Activated T-cell treated with anti-CD3 and anti-CD28 coated beads, Interleukin-2, amount 50 U/mL, for 48 hours (primary cell): Measurements from ENCODE around the gene SRI.
"Not testable (repeated sequence)": the region's sequence is repeated elsewhere in the genome, so short reads cannot be mapped to it uniquely, and the experiment has no call there.

ENCODE experiments used
- DNase-seq, 2 experiments: peaks; one replicate each; pipeline ENCODE4 v3.0.0-alpha.2; 2020

SRI gene, protein sequence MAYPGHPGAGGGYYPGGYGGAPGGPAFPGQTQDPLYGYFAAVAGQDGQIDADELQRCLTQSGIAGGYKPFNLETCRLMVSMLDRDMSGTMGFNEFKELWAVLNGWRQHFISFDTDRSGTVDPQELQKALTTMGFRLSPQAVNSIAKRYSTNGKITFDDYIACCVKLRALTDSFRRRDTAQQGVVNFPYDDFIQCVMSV

DNA sequence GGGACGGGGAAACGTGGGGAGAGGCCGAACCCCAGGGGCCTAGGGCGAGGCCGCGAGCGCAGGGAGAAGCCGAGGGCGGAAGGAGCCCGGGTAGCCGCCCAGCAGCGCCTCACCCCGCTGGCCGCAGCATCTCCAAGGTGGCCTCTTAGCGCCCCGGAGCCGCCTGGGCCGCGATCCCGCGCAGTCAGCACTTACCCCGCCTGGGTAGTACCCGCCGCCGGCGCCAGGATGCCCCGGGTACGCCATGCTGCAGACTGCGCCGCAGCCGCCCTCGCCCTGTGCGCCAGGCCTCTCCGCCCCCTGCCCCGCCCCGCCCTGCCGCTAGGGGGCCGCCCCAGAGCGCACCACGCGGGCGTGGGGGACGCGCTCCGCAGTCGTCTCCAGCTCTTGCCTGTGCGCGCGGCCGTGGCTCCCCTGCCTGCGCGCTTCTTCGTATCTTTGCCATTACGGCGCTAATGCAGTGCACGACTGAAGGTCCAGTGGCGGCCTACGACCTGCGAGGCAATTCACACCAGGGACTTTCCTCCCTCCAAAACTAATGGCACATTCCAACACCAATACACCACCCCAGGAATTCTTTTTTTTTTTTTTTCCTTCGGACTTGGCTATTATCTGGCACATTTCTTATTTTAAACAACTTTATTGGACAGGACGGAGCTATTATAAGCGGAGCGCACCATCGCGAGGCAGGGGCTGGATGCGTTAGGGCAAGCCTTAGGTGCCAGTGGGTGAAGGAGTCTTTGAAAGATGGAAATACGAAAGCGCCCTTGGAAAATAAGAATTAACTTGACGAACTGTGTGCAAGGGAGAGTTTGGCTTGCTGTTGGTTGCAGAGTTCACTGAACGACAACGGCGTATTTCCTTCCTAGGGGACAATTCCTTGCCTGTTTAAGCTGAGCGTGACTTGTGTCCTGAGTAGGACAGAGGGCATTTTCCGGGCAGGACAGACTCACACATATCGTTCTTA, at the start of gene SRI:
TSS of gene SRI (minus strand) at position 258 of the 967 bp plus-strand sequence. CDS start at position 246, 12 bp downstream.
- DNase-seq: peak; percentile 94

DNA sequence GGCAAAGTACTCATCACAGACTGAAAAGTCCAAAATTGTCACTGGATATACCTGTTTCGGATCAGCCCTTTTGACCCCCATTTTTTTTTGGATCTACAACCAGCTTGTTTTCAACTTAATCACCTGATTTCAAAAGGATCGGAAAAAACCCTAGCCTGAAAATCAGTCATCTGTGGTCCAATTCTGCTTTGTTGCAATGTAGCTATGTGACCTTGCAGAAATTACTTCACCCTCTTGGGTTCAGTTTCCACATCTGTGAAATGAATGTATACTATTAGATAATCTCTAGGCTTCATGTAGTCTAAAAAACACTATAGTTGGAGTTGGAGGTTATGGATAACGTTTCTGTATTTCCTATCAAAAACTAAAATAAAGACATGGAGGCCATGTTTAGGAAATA, 49.7 kb upstream of the SRI start:
- DNase-seq: no peak

DNA sequence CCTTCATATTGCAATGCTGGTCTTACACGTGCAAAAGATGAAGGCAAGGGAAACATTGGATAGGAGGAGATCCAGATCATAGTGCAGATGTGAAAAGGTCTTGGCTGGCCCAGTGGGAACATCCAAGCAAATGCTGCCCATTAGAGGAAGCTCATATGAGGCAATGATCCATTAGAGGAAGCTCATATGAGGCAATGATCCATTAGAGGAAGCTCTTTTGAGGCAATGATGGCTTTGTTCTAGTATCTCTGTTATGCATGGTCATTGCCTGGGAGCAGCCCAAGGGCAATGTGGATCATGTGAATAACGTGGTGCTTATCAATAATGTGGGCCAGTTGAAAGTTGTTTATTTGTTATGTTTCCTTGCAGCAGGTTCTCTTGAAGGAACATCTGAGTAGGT, 49.0 kb upstream of the SRI start:
- DNase-seq: no peak

DNA sequence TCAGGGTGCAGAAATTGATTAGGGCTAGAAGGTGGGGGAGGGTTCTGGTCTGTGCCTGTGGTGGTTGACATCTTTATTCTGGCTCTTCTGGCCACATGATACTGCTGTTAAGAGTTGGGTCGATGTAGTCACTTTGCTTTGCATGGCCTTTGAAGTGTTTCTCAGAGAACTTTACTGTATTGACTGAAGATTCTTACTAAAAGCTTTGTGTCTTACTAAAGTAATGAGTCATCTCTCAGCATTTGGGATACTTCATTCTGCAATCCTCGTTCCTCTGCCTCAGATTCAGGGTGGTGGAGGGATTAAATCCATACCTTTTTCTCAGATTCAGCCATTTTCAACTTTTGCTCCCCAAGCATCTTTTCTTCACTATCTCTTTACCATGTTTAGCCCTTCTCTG, 48.2 kb upstream of the SRI start:
- DNase-seq: no peak

DNA sequence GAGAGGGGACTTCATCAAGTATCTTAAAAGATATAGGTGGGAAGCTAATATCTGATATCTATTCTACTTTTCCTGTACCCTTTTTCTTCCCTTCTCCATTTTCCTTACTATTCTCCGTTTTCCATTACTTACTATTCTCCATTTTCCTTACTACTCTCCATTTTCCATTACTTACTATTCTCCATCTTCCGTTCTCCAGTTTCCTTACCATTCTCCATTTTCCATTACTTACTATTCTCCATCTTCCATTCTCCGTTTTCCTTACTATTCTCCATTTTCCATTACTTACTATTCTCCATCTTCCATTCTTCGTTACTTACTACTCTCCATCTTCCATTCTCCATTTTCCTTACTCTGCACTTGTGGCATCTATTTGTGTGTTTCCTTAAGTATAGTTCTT, 47.6 kb upstream of the SRI start:
- no peak for DNase-seq

DNA sequence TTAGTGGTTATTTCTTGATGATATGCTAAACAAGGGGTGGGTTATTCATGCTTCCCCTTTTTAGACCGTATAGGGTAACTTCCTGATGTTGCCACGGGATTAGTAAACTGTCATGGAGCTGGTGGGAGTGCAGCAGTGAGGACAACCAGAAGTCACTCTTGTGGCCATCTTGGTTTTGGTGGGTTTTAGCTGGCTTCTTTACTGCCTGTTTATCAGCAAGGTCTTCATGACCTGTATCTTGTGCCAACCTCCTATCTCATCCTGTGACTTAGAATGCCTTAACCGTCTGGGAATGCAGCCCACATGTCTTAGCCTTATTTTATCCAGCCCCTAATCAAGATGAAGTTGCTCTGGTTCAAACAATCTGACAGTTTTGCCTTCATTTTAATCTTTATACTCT, 45.1 kb upstream of the SRI start:
- DNase-seq: not testable (repeated sequence)

DNA sequence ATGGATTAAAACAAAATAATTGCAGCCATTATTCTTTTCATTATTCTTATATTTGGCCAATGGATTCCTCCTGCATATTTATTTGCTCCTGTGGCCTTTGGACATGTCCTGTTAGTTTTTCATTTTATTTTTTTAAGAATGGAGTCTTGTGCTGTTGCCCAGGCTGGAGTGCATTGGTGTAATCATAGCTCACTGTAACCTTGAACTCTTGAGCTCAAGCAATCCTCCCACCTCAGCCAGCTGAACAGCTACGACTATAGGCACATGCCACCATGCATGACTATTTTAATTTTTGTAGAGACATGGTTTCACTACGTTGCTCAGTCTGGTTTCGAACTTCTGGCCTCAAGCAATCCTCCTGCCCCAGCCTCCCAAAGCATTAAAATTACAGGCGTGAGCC, 42.7 kb upstream of the SRI start:
- DNase-seq: no peak

DNA sequence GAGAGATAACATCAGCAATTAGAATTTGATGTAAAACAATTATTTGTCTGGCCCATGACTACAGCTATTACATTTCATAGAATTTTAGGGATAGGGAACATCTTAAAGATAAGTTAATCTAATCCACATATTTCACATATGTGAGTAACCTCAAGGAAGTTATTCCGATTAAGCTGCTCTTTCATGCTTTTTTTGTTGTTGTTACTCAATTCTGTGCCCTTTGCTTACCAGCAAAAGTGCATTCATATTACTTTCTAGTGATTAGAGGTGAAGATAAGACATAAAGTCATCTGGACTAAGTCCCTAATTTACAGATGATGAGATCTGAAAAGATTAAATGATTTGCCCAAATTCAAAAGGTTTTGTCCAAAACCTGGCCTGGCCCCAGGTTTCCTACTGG, 40.9 kb upstream of the SRI start:
- no peak for DNase-seq

DNA sequence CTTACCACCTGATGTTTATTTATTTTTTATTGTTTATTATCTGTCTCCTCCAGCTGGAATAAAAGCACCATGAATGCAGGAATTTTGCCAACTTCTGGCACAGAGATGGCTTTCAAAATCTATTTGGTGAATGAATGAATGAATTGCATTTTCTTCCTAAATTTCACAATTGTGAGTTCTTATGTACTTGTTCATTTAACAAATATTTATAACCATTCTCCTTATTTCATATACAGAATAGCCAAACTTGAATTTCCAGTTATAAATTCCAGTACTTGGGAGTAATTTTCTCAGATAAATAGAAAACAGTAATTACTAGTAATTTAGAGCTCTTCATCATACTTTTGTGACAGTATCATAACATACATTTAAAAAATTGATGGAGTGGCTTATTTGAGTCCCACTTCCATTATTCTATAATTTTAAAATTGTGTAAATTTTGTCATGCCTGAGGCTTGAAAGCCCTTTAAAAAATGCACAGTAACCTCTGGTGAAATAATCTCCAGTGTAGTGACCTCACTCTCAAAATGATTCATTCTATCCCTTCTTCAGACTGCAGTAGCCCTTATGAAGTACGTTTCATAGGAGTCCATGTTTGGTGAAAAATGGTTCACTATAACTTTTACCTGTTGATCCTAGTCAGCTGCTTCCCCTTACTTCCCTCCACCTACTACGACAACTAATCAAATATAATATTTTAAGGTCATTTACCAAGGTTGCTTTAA, 40.0 kb upstream of the SRI start:
- DNase-seq: no peak

DNA sequence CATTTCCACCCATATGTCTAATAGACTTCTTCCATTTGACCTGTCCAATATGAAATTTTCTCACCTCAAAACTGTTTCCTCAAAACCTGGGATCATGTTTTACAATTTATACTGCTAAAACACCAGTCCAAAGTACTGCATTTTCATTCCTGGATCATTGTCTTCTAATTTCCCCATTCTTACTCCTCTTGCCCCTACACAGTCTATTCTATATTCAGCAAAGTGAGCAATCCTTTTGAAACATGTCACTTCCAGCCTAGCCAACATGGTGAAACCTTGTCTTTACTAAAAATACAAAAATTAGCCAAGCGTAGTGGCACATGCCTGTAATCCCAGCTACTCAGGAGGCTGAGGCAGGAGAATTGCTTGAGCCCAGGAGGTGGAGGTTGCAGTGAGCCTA, 38.5 kb upstream of the SRI start:
- DNase-seq: not testable (repeated sequence)

DNA sequence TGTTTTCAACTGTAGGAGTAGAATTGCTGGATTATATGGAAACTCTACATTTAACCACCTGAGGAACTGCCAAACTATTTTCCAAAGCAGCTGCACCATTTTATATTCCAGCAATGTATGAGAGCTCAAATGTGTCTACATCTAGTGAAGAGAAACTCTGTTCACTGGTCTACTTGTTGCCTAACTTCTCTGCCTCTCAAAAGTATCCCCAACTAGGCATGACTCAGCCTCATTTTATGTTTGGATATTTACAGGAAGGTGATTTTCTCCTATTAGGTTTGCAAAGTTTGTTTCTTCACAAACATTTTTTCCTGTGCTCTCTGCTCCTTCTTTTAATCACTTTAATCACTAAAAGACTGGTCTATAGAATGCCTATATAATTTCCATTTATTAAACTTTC, 37.1 kb upstream of the SRI start:
- DNase-seq: no peak

DNA sequence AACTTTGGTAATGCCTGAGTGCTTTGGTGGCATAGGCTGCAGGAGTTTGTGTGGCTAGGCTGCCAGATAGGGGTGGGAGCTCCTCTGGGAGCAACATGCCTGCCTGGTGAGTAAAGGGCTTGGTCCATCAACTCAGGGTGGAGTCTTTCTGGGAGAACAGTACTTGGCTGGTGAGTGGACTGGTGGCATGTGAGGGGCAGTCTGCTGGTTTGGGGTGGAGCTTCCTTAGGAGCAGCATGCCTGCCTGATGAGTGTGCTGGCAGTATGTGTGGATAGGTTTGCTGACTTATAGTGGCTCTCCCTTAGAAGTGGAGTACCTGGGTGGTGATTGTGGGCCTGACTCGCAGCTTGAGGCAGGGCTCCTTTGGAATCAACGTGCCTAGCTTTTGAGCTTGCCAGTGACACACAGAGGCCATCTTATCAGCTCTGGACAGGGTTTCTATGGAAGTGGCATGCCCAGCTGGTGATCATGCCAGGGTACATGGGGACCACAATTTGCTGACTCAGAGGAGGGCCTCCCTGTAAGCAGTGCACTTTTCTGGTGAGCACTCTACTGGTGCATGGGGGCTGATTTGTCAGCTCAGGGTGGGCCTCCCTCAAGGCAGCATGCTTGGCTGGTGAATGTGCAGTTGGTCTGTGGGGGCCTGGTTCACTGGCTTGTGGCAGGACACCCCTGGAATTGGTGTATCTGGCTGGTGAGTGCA, 35.0 kb upstream of the SRI start:
- no peak for DNase-seq

DNA sequence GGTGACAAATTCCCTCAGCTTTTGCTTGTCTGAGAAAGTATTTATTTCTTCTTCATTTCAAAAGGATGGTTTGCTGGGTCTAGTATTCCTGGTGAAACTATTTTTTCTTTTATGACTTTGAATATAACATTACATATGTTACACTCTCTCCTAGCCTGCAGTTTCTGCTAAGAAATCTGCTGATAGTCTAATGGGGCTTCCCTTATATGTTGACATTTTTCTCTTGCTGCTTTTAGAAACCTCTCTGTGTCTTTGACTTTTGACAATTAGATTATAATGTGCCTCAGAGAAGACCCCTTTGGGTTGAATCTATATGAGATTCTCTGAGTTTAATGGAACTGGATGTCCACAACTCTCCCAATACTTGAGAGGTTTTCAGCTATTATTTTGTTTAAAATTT, 33.8 kb upstream of the SRI start:
- no peak for DNase-seq

DNA sequence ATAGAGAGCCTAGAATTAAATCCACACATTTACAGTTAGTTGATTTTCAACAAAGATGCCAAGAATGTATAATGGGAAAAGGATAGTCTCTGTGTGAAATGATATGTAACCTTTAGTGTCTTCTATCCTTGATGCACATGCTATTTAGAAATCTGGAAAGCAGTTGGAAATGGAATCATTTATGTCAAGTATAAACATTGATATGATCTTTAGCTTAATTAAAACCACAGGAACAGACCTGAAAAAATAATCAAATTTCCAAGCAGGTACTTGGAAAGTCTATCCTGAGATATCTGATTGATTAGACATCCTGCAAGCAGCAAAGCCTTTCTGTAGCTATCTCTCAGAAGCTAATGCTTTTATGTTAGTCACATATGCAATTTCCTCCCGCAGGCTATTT, 24.4 kb upstream of the SRI start:
- DNase-seq: no peak

DNA sequence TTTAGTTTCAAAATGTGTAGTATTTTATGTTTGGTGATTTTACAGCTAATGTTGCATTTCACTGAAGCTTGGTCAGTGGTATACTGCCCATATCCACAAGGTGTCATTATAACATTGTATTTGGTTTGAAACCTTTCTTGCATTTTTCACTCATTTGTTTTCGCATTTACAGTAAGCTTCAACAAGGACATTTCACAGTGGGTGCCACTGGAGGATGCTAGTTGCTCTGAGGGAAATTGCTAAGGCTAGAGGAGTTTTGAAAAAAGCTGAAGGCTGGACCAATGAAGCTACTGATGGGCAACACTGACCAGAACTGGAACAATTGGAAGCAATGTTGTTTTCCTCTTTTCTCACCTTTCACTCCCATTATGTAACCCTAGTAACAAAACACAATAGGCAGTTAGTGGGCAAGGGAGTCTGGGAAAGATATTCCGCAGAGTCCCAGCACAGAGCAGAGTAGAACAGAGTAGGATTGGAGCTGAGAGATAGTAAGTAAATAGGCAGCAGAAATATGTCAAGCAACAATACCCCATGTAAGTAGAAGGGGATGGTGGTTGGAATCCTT, 23.6 kb upstream of the SRI start:
- no peak for DNase-seq

DNA sequence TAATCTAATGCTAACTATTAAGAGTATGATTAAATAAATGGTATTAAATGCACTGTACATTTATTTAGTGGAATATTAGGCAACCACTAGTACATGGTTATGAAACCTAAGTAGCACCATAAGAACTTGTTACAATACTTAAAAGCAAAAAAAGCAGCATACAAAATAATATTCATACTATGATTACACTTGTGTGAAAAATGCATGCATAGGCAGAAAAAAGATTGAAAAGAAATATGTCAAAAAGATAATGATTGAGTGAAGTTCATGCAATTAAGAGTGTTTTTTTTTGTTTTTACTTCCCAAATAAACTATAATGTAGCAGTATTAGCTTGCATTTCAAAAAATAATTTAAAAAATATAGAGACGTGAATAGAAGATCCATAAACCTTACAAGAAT, 20.0 kb upstream of the SRI start:
- DNase-seq: no peak

DNA sequence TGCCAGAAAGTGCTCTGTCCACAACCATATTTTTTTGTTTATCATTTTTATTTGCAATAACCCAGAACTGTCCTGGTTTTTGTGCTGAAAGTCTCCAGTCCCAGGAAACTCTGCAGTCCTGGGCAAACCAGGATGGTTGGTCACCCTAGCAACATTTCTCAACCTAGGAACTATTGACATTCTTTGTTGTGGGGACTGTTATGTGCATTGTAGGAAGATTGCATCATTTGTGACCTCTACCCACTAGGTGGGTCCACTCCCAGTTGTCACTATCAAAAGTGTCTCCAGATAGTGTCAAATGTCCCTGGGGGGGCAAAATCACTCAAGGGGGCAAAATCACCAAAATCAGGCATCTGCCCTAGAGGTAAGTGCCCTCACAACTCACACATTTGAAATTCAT, 14.0 kb upstream of the SRI start:
- DNase-seq: no peak

DNA sequence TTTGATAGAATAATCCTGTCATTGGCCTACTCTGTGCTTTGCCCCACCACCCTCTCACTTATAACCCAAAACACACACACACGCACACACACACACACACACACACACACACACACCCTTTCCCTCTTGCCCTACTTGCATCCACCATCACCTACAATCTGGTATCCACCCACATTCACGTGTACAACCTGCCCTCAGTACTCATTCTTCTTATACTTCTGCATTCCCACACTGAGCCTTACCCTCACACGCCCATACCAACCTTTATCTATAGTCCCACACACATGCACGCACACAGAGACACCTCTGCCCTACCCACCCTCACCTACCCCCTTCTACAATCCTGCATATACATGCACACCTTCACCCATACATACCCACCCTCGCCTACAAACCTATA, 10.8 kb upstream of the SRI start:
- no peak for DNase-seq

DNA sequence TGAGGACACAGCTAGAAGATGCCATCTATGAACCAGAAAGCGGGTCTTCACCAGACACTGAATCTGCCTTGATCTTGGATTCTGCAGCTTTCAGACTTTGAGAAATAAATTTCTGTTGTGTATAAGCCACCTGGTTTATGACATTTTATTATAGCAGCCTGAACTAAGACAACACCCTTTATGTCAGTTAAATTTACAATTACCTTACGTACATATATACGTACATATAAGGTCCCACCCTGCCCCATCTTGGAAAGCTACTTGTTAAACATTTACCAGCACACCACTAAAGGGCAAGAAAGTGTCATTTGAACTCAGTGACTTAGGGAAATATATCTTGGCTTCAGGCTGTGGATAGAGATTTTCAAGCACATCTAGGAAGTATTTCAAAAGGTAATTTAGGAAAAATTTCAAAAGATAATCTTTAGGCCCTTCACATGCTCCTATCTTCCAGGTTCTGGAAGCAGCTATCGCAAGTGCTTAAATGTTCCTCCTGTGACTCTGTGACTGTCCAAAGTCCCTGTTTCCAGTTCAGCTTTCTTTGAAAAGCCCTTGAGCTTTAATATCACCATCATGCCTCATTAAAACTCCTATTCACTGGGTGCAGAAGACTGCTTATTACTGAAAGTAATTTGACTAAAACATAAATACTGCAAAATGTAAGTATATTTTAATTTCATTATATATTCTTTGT, 9.6 kb upstream of the SRI start:
- no peak for DNase-seq

DNA sequence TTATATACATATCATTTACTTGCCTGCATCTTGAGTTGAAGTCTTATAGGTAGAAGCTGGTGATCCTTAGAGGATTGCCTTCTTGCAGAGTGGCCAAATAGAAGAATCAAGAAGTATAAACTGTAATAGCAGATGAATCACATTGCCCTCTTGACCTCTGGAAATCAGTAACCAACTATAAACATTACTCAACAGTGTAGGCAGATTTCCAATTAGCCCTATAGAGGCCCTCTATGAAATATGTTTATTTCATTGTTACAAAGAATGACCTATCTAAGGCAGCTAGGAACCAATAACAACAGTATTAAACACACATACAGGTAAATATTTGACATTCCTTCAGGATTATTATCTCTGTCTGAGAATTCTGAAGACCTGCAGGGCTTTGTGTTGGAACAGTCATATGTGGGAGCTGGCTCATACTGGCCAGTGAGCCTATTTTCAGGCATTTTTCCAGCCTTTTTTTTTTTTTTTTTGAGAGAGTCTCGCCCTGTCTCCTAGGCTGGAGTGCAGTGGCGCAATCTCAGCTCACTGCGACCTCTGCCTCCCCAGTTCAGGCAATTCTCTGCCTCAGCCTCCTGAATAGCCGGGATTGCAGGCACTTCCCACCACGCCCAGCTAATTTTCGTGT, 7.2 kb upstream of the SRI start:
- no peak for DNase-seq

DNA sequence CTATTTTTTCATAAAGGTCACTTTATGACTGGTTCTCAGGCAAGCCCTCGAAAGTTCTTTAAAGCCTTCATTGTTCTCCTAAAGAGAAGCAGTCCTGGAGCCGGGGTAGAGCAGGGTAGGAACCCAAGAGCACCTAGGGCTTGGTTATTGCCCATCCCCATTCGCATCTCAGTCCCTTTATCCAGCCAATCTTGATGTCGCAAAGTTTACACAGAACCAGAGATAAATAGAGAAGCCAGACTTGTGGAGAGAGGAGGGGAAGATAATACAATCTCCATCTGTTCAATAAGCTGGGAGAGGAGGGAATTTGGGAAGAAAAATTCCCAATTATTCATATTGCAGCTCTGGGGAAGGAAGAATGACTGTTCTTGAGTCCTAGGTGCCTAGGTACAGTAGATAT, 6.4 kb upstream of the SRI start:
- DNase-seq: no peak
